GM21723 (cell line): ENCODE data around the gene GTPBP2.
"Not testable (repeated sequence)": the region's sequence is repeated elsewhere in the genome, so short reads cannot be mapped to it uniquely, and the experiment has no call there.

ENCODE experiments used
- ATAC-seq: cut with Tn5 transposase; IDR thresholded peaks from one replicate; pipeline ENCODE4 v1.9.1; 2021; ENCODE audit warnings: mild to moderate bottlenecking, moderate library complexity; ENCODE audit not compliant: unreplicated experiment

The GTPBP2 gene

DNA sequence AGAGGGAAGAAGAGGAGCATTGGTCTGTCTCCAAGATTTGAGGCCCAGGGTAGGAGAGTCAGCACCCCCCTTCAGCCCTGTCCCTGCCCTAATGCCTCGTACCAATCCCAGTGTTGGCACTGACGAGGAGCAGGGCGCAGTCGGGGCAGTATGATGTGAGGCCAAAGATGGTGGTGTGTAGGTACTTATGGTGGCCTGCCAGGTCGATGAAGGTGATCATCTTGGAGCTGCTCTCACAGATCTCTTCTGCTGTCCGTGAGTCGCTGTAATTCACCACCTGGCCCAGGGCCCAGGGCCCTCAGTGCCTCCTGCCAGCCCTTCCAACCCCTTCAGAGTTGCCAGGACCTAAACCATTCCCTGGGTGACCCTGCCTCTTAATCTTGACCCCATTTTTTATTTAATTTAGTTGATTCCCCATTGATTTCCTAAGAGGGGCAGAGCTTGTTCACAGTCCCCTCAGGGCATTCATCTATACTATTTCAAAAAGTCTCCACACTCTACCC, 4.2 kb downstream of the GTPBP2 start:
- no peak for ATAC-seq

DNA sequence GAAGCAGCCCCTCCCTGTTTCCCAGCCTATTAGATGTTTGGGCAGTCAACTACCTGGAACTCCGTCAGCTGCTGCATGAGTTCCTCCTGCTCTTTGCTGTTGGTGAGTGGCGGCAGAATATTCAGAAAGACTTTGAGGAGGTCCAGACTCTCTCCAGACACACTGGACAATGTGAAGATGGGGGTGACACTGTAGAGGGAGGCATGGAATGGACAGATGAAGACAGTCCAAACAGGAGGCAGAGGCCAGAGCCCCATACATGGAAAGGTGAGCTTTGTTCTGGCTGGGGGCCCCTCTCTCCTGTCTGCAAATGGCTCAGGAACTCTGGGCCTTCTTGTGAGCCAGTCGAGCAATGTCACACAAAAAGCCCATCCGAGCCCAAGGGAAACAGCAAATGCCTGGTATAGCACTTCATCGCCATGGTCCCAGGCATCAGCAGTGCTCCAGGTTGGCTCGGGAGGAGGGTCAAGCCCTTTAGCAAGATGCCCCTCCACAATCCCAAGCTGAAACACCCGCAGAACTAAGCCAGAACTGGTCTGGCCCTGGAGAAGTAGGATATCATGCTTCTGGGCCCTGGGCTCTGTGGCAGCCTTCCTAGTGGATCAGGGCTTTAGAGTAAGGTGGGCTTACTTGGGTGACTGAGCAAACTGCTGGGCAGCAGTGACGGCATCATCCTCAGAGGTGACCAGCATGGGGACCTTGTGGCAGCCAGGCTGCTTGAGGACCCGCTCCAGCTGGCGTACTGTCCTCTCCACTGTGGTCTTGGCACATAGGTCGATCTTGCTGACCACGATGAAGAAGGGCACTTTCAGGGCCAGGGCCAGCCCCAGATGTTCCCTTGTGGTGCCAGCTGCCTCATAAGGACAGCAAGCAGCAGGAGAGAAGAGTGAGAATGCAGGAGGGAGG, 4.9 kb downstream of the GTPBP2 start:
- ATAC-seq = no peak

DNA sequence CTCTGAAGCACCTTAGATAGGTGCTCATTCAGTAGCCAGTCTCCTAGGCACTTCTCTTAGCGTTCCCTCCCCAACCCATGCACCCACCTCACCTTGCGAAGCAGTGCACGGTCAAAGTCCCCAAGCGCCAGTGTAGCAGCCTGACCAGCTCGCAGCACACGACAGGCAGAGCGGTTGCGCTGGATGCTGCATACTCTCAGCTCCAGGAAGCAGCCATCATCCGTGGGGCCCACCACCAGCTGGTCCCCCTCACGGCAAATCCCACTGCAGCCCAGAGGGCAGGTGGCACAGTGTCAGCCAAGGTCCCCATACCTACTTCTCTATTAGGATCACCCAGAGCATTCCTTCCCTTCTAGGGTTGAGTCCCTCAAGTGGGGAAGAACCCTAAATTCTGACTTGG, 6.5 kb downstream of the GTPBP2 start:
- ATAC-seq = no peak

DNA sequence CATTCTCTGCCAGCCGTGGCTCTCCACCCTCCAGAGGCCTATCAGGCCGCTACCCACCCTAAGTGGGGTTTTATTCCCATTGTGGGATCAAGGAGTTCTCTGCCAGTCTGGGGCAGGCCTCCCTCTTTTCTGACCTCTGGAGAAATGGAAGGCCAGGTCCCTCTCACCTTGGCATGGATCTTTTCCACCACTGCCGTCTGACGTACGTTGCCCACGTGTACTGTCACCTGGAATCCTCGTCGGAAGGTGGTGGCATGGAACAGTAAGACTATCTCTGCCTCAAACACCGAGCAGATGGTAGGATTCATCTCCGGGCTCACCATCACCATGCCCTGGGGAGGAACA, 7.3 kb downstream of the GTPBP2 start:
- no peak for ATAC-seq

DNA sequence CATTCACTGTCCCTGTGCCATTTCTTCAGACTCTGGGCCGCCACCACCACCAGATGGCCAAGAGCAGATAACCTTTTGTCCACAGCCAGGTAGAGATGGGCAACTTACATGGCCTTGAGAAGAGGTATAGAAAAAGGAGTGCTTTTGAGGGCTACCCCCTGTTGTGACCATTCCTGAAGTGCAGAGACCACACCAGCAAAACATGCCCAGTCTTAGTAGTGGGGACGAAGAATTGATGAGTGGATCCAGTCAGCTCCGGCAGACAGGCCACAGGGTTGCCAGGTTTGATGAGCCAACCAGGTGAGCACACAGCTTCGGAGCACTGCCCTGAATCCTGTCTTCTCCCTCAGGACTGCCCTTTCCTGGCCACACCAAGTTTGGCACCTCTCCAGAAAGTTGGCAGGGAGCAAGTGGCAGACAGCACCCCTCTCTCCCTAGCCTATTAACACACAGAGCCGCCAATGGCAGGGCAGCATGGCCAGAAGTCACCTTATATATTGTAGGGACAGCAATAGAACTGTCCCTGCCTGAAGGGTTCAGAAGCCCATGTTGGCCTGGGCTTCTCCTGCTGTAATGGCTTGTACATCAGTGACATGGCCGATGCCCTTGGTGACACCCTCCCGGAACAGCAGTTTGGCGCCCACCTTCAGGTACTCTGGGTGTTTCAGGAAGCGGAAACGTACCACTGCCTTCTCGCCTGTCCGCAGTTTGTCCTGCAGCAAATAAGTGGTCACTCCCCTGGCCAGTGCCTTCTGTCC, 7.8 kb downstream of the GTPBP2 start:
- no peak for ATAC-seq

DNA sequence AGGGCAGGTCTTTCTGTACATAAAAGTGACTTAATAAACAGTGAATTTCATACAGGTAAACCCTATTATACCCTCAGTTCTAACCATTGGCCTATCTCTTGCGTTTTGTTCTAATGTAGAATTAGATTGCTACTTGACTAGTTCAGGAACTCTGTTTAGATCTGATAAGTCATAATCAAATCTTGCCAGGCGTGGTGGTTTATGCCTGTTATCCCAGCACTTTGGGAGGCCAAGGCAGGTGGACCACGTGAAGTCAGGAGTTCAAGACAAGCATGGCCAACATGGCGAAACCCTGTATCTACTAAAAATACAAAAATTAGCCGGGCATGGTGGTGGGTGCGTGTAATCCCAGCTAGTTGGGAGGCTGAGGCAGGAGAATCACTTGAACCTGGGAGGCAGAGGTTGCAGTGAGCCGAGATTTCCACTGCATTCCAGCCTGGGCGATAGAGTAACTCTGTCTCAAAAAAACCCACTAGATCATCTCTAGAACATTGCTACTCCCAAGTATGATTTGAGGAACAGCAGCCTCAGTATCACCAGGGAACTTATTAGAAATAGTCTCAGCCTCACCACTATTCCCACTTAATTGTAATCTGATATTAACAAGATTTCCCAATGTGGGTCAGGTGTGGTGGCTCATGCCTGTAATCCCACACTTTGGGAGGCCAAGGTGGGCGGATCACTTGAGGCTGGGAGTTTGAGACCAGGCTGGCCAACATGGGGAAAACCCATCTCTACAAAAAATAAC, 12.2 kb downstream of the GTPBP2 start:
- ATAC-seq = no peak

DNA sequence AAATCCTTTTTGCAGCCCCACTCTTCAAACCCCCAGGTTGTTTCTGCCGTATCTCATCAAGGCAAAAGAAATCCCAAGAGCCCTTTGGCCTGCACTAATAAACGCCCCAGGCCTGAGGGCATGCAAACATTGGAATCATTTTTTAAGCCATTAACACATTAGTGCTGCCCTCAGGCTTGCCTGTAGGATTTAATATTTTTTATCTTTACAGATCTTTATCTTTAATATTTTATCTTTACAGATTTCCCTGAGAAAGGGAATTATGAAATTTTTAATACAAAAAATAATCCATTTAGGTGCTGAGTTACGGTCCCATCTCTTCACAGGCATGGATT, 14.7 kb downstream of the GTPBP2 start:
- ATAC-seq = no peak

DNA sequence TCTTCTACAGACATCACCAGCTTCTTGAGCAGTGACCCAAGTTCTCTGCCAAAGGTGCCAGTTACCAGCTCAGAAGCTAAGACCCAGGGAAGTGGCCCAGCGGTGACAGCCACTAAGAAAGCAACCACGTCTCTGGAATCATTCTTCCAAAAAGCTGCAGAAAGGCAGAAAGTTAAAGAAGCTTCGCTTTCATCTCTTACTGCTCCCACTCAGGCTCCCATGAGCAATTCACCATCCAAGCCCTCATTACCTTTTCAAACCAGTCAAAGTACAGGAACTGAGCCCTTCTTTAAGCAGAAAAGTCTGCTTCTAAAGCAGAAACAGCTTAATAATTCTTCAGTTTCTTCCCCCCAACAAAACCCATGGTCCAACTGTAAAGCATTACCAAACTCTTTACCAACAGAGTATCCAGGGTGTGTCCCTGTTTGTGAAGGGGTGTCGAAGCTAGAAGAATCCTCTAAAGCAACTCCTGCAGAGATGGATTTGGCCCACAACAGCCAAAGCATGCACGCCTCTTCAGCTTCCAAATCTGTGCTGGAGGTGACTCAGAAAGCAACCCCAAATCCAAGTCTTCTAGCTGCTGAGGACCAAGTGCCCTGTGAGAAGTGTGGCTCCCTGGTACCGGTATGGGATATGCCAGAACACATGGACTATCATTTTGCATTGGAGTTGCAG, 15.2 kb downstream of the GTPBP2 start:
- no peak for ATAC-seq

DNA sequence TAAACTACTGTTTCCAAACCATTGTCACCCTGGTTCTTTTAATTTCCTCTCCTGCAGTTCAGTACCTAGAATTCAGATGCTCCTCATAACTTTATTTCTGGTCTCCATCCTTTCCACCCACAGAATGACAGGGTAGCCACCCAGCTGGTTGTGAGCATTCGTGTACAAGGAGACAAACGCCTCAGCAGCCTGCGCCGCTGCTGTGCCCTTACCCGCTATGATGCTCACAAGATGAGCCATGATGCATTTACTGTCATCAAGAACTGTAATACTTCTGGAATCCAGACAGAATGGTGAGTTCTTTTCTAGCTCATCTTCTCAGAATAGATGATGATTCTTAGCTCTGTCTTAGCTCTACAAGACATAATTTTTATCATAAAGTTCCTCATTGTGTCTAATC, 18.6 kb downstream of the GTPBP2 start:
- ATAC-seq = no peak

DNA sequence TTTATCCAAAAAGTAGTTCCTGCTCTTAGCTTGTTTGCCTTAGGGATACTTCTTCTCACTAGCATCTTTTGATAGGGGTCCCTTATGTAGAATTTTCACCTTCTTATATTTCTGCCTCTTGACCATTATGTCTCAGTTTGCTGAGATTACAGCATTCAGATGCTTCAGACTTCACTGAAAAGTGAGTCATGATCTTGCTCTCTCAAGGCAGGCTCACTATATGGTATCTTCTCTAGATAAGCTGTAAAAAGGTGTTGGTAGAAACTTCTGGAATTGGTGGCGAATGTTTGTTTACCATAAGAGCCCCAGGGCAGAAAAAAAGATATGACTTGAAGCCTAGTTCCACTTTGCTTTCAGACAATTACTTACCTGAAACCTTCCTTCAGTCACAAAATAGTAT, 19.7 kb downstream of the GTPBP2 start:
- ATAC-seq = no peak

DNA sequence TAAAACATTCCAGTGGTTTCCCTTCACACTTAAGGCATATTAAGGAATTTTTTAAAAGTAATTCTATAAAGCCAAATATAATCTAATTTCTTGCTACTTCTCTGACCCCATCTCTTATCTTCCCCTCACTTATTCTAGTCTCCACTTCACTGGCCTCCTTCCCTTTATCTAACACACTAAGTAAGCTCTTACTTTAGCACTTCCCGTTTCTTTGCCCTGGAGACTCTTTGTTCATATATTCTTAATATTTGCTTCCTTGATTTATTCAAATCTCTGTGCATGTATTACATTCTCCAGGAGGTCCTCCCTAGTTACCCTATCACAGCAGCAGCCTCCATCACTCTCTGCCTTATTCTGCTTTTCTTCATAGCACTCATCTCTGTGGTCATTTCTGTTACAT, 20.3 kb downstream of the GTPBP2 start:
- no peak for ATAC-seq

DNA sequence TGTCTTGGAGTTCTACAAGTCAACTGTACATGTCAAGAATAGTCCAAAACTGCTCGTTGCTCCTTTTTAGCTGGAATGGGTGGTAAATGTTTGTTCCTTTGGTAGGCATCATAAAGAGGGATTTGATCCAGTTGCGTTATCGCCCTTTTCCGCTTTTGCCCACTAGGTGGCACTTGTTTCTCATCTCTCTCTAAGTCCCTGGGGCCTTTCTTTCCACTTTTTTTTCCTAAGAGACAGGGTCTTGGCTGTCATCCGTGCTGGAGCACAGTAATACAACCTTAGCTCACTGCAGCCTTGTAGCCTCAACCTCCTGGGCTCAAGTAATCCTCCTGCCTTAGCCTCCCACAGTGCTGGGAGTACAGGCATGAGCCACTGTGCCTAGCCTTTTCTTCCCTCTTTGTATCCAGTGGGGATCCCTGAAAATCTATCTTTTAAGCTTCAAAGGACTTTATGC, 20.7 kb downstream of the GTPBP2 start:
- ATAC-seq = no peak

DNA sequence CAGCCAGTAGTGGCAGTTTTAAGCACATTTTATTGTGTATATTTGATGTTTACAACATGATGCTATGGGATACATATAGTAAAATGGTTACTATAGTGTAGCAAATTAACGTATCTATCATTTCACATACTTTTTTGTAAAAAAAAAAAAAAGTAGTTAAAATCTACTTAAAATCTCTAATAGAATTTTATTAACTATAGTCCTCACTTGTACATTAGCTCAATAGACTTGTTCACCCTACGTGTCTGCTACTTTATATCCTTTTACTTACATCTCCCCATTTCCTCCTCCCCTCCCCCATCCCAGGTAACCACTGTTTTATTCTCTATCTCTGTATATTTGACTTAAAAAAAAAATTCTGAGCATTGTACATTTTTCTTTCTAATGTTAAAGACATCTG, 23.0 kb downstream of the GTPBP2 start:
- ATAC-seq = no peak

DNA sequence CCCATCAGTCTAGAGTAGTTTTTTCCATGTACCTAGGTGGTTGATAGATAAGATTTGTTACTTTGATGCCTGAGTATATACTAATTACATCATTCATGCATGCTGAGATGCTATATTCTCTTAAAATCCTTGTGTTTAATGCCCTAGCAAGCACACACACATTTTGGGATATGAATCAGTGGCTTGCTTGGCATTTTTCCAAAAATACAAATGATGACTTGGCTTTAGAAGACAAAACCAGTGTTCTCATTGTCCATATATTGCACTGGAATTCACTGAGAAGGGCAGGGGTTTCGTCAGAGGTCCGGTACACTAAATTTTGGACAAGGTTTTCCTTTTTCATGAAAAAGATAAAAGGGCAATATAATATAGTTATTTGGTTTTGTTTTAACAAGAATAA, 24.9 kb downstream of the GTPBP2 start:
- no peak for ATAC-seq

DNA sequence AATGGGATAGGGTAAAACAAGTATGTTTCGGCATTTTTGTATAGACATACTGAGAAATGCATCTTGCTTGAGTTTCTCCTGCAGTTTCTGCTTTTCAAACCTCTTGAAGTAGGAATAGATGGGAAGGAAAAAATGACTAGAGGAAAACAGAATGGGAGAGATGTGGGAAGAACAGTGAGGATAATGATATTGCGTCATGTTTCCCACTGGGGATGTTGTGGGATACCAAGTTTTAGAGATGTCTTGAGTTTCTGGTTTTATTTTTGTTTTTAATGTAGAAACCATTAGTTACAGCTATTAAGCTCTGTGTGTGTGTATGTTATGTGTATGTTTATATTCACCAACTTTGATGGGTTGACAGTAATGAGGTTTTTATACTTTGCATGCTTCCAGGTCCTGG, 28.5 kb downstream of the GTPBP2 start:
- no peak for ATAC-seq

DNA sequence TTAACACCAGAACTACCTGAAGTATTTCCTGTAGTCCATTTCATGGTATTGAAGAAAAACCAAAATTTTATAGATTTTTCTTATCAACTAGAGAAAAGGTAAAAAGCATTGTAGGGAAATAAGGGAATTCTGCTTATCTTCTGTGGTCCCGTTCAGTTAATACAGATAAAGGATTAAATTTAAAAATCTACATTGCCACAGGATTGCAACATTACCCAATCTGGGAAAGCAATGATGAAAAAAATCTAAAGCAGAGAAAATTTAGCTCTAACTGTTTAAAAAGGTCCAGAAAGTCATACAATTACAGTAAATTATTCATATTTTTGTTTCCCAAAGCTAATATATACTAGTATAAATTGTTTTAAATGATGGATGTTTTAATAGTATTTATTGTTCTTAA, 35.1 kb downstream of the GTPBP2 start:
- no peak for ATAC-seq

DNA sequence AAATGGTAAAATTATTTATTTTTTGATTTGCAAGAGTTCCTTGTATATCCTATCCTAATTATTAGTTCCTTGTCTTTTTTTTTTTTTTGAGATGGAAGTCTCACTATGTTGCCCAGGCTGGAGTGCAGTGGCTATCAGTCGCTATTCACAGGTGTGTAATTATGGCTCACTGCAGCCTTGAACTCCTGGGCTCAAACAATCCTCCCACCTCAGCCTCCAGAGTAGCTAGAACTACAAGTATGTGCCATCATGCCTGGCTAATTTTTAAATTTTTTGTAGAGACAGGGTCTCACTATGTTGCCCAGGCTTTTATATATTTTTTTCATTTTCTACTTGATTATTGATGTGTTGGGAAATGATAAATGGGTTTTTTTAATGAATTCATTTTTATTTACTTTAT, 39.5 kb downstream of the GTPBP2 start:
- ATAC-seq = not testable (repeated sequence)

DNA sequence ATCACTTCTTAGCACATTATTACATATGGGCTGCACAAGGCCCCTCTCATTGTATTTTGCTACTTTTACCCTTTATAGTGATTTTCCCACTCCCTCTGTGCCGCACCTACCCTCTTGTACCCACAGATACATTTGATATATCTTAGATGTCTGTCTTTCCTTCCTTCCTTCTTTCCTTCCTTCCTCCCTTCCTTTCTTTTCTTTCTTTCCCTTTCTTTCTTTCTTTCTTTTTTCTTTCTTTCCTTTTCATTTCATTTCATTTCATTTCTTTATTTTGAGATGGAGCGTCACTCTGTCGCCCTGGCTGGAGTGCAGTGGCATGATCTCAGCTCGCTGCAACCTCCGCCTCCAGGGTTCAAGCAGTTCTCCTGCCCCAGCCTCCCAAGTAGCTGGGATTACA, 40.9 kb downstream of the GTPBP2 start:
- no peak for ATAC-seq

DNA sequence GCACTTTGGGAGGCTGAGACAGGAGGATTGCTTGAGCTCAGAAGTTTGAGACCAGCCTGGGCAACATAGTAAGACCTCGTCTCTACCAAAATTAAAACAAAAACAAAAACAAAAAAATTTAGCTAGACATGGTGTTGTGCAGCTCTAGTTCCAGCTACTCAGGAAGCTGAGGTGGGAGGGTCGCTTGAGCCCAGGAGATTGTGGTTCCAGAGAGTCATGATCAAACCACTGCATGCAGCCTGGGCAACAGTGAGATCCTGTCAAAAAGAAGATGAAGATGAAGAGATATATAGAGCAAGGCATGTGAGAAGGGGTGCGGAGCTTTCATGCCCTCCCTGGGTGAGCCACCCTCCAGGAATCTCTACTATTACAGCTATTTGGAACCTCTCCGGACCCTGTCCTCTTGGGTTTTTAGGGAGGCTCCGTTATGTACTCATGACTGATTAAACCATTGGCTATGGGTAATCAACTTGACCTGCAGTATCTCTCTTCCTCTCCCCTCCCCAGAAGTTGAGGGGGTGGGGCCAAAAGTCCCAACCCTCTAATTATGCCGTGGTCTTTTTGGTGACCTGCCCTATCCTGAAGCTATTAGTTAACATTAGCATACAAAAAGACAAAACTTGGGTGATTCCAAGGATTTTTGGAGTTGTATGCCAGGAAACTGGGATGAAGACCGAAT, 44.0 kb downstream of the GTPBP2 start:
- ATAC-seq = no peak

DNA sequence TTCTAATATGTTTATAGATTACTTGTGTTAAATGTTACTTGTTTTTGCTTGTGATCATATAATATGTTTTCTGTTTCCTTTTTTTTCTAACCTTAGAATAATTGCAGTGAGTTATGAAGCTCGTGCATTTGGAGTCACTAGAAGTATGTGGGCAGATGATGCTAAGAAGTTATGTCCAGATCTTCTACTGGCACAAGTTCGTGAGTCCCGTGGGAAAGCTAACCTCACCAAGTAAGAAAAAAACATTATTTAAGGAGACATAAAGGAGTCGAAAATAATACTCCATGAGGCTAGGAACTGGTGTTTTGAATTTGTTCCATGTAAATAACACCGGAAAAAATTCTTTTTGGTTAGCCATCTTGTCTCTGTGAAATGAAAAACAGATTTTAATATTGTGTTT, 46.2 kb downstream of the GTPBP2 start:
- no peak for ATAC-seq
